Heart left ventricle (tissue), 16 donors: ENCODE measurements around the gene GPR31. TPM values are rescaled to one million over a fixed set of nuclear protein-coding genes. Genes with fewer than 3 reads are reported as not detected.

Source experiments
- ATAC-seq, 4 donors: fragments of 200-7000 bp; cut with Tn5 transposase; one replicate each; pipeline ENCODE4 v1.9.1; 2020 to 2022; ENCODE audit warnings: moderate library complexity in 4 of 4, mild to moderate bottlenecking in 3 of 4, moderate number of reproducible peaks in 1 of 4
- DNase-seq, 5 donors: peaks; one replicate each; pipeline ENCODE4 v3.0.0-alpha.2; 2020
- H3K27ac ChIP-seq, 12 donors: fragments of 200-600 bp; sonication (generic) in 4 of 12; one replicate each; pipeline versions ENCODE4 v1.5.0 to v1.8.0; 2016 to 2022; ENCODE audit warnings: mild to moderate bottlenecking in 2 of 12
- H3K27me3 ChIP-seq, 9 donors: fragments of 200-600 bp; sonication (generic) in 2 of 9; one replicate each; pipeline versions ENCODE4 v1.5.1 to v1.8.0; 2016 to 2022; ENCODE audit warnings: mild to moderate bottlenecking in 3 of 9
- H3K36me3 ChIP-seq, 9 donors: fragments of 200-600 bp; sonication (generic) in 2 of 9; one replicate each; pipeline versions ENCODE4 v1.5.0 to v1.8.0; 2018 to 2022; ENCODE audit warnings: mild to moderate bottlenecking in 2 of 9
- H3K4me1 ChIP-seq, 12 donors: fragments of 200-600 bp; sonication (generic) in 4 of 12; one replicate each; pipeline versions ENCODE4 v1.5.0 to v1.8.0; 2016 to 2022; ENCODE audit warnings: mild to moderate bottlenecking in 3 of 12
- H3K4me3 ChIP-seq, 12 donors: fragments of 200-600 bp; sonication (generic) in 4 of 12; one replicate each; pipeline versions ENCODE4 v1.5.0 to v1.8.0; 2017 to 2022; ENCODE audit warnings: mild to moderate bottlenecking in 9 of 12, moderate library complexity in 4 of 12
- H3K9me3 ChIP-seq, 12 donors: fragments of 200-600 bp; sonication (generic) in 4 of 12; one replicate each; pipeline versions ENCODE4 v1.5.0 to v1.8.0; 2016 to 2022; ENCODE audit warnings: mild to moderate bottlenecking in 1 of 12
- CTCF ChIP-seq, 12 donors: fragments of 200-600 bp; sonication (generic) in 4 of 12; IDR thresholded peaks; one replicate each; pipeline versions ENCODE4 v1.5.0 to v1.8.0; 2018 to 2022; ENCODE audit warnings: antibody characterized with exemption in 12 of 12, mild to moderate bottlenecking in 5 of 12
- POLR2A ChIP-seq, 2 donors: fragments of 450-650 bp; IDR thresholded peaks; one replicate each; pipeline ENCODE4 v1.6.1; 2017; ENCODE audit warnings: antibody characterized with exemption in 2 of 2, mild to moderate bottlenecking in 2 of 2, moderate library complexity in 2 of 2
- WGBS, 4 donors: extraction: QIAGEN DNeasy Blood & Tissue Kit in 2 of 4; methylation state at CpG; one replicate each; pipeline versions ENCODE4 v1.1.5 to v1.1.7; 2013 to 2018; 5-methylcytosine and 5-hydroxymethylcytosine counted together
- intact Hi-C, 10 donors: fragments of 100-400 bp; cut with DNase I; formaldehyde crosslinking; loops; one replicate each; pipeline versions ENCODE4 v1.11.1 to v1.14.2; 2022
- polyA plus RNA-seq, 2 donors: library from polyadenylated mRNA; stranded (reverse); fragments of 200-250 nt; gene quantifications; one replicate each; pipeline ENCODE4 v1.2.3, GENCODE V29; 2013
- total RNA-seq, 9 donors: library from RNA; depleted of rRNA in 2 of 9; stranded (reverse); fragments of >200 nt in 2 of 9; fragmentation: NEBNext Ultra II Directional in 3 of 9; extraction: Animal tissue kit (Norgen Biotek cat#: 25700) in 3 of 9; gene quantifications; one replicate each; pipeline versions ENCODE4 v1.1.0 to v1.2.4, GENCODE V29; 2016 to 2023
- donor health status: ischemic (EF 13 %, LVEDD 7.1; RV severe dilation, severe dysfunction).
- donor health status: healthy with polysubstance abuse.
- donor health status: DM: no; HTN: yes; CAD: no.
- donor health status: DM: no; HTN: no; CAD: no.
- donor health status: ischemic (EF 25% LVEDD 6.9; RV normal size, moderate dysfunction).
- donor health status: ischemic (EF 25% LVEDD 5.7; RV mildly dilated, moderate dysfunction).
- donor health status: healthy.
- donor health status: DM: yes; HTN: yes; CAD: no.
- donor health status: ischemic (EF 35%, LVEDD 5.7; RV mildly dilated, moderate dysfunction).
- donor health status: nonischemic (EF 11% LVEDD 7.7; RV severe dilation, severe dysfunction).
- donor health status: DM: yes; HTN: yes; CAD: no.
- donor health status: PGD.
- donor health status: ischemic (EF 29% LVEDD 5.4; RV normal size, mild dysfunction).
- donor health status: nonischemic (EF 23%, LVEDD 6.1; RV moderate dilation, normal function).

GPR31 gene
- total and polyA plus RNA-seq, 11 donors: not detected

GRCh38 chr6:167161851-167162467 lies 4.2 kb upstream of the GPR31 start:
- Histone ChIP-seq H3K36me3 (no peaks in the 10 kb centered on the region), H3K27me3 (peaks cover 0 to 39% (median 0%) of the 10 kb centered on the region in 9 donors), H3K9me3 (no peaks in the 10 kb centered on the region), H3K4me1 (no peaks in the 10 kb centered on the region), H3K4me3 (no peak overlapping the region), H3K27ac (no peak overlapping the region)
- intact Hi-C loops: no loop called here
- WGBS, 4 donors: 95 to 99% (median 96%) methylated on average over 5 of the region's 5 CpGs
- no peak for DNase-seq
- no peak for ATAC-seq
- TF ChIP-seq POLR2A (IDR thresholded peaks at IDR 0.05) (no peak), CTCF (IDR thresholded peaks at IDR 0.05) (no peak)

- H3K27me3 ChIP-seq: peaks cover 0 to 22% (median 0%) of the 10 kb centered on the region in 9 donors
- DNase-seq (no peak), ATAC-seq (peak in 1 of 4 donors; percentile 24)
- H3K9me3 ChIP-seq: no peaks in the 10 kb centered on the region
- intact Hi-C loops: no loop called here
- H3K4me3 ChIP-seq: no peak overlapping the region
- no peak overlapping the region for H3K27ac ChIP-seq
- no peak for TF ChIP-seq POLR2A (IDR thresholded peaks at IDR 0.05)
- no peak for TF ChIP-seq CTCF (IDR thresholded peaks at IDR 0.05)
- 85 to 93% (median 91%) methylated on average over 10 to 19 of the region's 19 CpGs for WGBS, 4 donors
- peaks cover 0 to 12% (median 0%) of the 10 kb centered on the region in 12 donors for H3K4me1 ChIP-seq
- H3K36me3 ChIP-seq: no peaks in the 10 kb centered on the region
Observed at GRCh38 chr6:167157414-167157813, 366 bp downstream of the GPR31 start.

GRCh38 chr6:167154895-167155294 lies 2.9 kb downstream of the GPR31 start:
- peaks cover 0 to 10% (median 0%) of the 10 kb centered on the region in 9 donors for H3K27me3 ChIP-seq
- intact Hi-C loops: no loop called here
- H3K9me3 ChIP-seq: no peaks in the 10 kb centered on the region
- ATAC-seq: no peak
- no peak overlapping the region for H3K27ac ChIP-seq
- DNase-seq: no peak
- 69 to 80% (median 72%) methylated on average over 2 of the region's 2 CpGs for WGBS, 4 donors
- H3K4me1 ChIP-seq: peaks cover 0 to 12% (median 0%) of the 10 kb centered on the region in 12 donors
- H3K36me3 ChIP-seq: no peaks in the 10 kb centered on the region
- no peak for TF ChIP-seq CTCF (IDR thresholded peaks at IDR 0.05)
- TF ChIP-seq POLR2A (IDR thresholded peaks at IDR 0.05): no peak
- no peak overlapping the region for H3K4me3 ChIP-seq

- Histone ChIP-seq H3K27ac (no peak overlapping the region), H3K9me3 (no peaks in the 10 kb centered on the region), H3K27me3 (peaks cover 0 to 10% (median 0%) of the 10 kb centered on the region in 9 donors), H3K4me3 (no peak overlapping the region), H3K4me1 (peaks cover 0 to 12% (median 0%) of the 10 kb centered on the region in 12 donors), H3K36me3 (no peaks in the 10 kb centered on the region)
- DNase-seq: no peak
- TF ChIP-seq CTCF (IDR thresholded peaks at IDR 0.05) (no peak), POLR2A (IDR thresholded peaks at IDR 0.05) (no peak)
- 75 to 89% (median 82%) methylated on average over 9 of the region's 9 CpGs for WGBS, 4 donors
- no peak for ATAC-seq
- intact Hi-C loops: no loop called here
Observed at GRCh38 chr6:167154291-167154690, 3.5 kb downstream of the GPR31 start.
